GM18519 (cell line): ENCODE measurements around the gene CTDNEP1.
"Not testable (repeated sequence)": the region's sequence is repeated elsewhere in the genome, so short reads cannot be mapped to it uniquely, and the experiment has no call there.

Experiments used
- ATAC-seq: cut with Tn5 transposase; IDR thresholded peaks from one replicate; pipeline ENCODE4 v1.9.1; 2021; ENCODE audit warnings: mild to moderate bottlenecking, moderate library complexity; ENCODE audit not compliant: unreplicated experiment, low FRiP score

CTDNEP1 gene

DNA sequence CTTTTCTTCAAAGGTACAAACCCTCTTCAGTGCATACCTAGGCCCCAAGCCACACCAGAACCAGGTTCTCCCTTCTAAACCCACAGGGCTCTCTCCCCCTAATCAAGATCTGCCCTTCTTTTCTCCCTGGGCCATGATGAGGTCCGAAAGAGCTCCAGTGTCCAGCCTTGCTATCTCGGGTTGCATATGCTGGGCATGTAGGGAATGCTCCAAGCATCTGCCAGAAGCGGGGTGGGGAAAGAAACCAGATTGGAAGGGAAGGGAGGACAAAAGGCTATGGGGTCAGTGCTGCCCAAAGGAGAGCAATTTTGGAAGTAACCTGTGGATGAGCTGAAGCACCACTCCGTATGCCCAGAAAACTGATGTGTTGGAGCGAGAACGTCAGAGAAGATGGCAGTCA is 2.3 kb downstream of the CTDNEP1 start:
- no peak for ATAC-seq

DNA sequence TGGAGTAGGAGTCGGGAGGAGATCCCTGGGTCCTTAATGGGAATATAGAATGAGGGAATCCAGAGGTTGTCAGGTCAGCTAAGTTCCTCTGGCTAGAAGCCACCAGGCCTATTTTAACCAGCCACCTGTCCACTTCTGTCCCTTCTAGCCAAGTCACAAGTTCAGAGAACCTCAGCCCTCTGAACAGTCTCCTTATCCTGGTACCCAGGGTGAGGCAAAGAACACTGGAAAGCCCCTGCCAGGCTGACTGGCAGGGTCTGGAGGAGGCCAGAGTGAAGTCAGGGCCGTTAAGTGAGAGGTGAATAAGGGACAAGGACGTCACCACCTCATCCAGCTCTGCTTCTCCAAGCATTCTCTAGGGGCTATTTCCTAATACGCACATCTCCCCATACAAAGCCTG is 2.7 kb downstream of the CTDNEP1 start:
- no peak for ATAC-seq

DNA sequence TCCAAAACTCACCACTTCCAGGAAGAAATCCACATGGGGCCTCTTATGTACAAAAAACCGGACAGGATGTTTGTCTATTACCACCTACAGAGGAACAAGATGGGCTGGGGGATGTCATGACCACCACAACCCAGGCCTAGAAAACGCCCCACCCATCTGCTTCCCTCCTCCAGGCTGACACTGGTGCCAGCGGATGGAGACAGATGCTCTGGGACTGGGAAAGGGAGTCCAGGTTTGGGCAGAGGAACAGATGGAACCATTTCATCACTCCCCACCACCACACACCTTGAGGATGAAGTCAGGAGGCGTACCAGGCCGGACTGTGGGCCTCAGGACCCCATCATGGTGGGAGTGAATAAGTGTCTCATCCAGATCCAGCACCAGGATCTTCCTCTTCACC is 4.8 kb downstream of the CTDNEP1 start:
- ATAC-seq = no peak

DNA sequence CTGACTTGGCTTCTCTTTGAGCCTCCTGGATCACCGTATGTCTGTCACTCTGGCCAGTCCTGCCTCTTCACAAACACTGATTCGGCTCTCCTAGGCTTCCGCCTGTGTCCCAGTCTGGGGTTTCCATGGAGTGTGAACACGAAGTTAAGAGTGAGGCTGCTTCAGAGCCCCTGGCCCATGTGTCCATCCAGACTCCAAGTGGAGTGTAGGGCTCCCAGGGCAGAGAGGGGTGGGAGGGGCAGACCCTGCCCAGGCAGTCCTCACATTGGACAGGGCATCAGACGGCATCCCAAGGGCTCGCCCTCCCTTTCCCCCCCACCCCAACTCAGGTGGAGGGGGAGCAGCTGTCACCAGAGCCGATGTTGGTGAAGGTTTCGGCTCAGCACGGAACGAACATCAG is 7.7 kb downstream of the CTDNEP1 start:
- not testable (repeated sequence) for ATAC-seq

DNA sequence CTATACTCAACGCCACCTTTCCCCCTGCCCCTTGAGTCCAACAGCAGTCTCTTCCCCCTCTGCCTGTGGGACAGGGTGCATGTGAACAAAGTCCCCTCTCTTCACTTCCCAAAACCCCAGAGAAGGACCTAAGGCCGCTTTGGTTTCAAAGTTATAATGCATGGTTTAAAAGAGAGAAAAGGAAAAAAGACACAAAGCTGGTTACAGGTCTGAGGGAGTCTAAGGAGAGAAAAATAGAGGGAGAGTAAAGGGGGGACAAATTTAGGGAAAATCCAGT is 8.1 kb downstream of the CTDNEP1 start:
- no peak for ATAC-seq

DNA sequence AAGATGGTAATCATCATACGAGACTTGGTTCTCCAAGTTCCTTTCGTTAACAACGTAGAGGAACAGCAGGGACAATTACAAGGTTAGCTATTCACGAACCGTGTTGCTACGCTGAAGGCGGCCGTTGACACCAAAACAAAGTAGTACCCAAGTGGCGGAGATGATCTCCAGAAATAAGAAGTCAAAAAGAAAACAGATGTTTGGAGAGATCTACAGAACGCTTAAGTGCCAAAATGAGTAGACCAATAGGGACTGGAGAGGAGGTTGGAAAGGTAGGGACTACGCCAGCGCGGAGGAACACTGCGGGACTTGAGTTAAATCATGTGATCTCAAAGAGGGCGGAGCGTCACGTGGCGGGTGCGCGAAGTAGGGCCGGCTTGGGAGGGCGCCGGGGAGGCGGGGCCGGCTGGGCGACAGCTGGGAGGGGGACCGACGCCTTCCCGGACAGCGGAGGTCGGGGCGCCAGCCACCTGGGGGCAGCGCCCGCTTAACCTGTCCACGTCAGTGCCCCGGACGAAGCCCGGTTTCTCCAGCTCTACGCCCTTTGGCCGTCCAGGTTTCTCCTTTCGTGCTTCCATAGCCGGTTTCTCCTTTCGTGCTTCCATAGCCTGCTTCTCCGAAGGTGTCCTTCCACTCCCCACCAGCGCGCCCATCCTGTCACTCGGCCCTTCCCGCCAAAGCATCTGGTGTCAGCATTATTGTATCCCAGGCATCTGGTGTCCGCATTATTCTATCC is 8.6 kb downstream of the CTDNEP1 start:
- peak; percentile 27 for ATAC-seq

DNA sequence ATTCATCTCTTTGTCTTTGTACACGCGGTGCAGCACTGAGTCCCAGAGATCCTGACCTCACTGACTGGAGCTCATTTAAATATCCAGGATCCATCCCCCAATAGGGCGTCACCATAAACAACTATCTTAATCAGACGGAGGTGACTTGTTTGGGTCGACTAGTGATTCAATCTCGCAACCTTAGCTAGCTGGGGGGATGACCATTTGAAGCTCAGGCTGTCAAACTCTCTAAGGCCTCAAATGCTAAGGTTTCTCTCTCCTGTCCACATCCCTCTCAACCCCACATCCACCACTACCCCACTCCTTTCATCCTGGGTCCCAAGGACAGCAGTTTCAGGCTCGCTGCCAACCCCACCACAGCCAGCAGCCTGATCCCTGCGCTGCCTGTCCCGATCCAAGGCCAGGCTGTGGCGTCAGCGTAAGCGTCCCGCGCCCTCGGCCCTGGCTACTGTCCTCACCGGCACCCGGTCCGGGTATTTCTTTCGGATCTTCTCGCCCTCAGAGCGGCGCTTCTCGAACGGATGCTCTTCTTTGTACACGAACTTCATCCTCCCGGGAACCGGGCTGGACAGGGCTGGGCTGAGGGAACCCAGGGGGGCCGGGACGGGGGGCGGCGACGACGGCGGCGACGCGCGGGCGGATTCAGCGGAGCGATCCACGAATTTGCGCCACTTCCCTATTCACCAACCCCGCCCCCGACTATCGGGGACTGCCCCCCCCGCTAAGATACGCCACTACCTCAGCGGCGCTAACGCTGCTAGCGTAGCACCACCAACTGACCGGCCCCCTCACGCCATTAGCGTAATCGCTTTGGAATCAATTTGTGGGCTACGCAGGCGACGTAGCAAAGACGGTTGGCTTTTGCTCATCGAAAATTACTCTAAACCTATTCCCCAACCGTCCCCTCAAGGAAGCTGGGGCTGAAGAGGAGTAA is 9.5 kb downstream of the CTDNEP1 start, which contains the start of gene GABARAP:
TSS of gene GABARAP (minus strand) at position 667 of the 934 bp plus-strand sequence. CDS start at position 548, 119 bp downstream.
- peak; percentile 22 for ATAC-seq

DNA sequence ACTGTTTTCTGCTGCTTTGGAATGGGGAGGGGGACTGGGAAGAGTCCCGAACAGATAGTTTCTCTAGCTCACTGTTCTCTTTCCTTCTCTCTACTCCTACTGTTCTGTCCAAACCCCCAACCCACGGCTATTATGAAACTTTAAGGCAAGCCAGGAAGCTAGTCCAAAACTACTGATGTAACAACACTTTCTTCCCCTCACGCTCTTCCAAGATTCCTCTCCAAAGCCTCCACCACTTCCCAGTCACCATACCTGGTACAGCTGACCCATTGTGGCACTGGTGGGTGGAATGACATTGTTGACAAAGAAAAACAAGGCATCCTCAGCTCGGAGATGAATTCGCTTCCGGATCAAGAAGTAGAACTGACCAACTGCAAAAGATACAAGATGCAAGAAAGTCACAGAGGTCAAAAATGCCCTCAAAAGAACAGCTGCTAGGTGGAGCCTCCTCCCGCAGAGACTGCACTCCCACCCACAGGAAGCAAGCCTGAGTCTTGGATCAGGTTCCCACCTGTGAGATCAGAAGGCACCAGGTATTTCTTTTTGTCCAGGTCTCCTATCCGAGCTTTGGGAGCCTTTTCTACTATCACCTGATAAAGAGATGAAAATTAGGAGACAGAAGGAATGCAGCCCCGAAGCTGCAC is 10.3 kb downstream of the CTDNEP1 start:
- ATAC-seq = no peak

DNA sequence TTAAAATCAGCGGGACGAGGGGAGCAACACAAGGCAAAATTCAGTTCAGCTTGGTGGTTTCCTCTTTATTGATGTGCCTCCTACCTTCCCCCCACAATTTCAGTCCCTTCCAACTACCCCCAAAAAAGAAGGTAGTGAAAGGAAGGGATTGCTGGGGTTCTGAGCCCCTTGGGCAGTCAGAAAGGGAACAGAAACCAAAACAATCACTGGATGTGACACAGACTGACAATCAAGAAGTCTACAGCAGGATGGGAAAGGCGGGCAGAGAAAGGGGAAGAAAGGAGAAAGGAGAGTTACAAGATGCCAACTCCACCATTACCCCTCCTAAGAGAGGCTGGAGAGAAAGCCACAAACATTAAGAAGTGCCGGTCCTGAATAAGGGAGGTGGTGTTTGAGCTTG is 11.2 kb downstream of the CTDNEP1 start:
- no peak for ATAC-seq

DNA sequence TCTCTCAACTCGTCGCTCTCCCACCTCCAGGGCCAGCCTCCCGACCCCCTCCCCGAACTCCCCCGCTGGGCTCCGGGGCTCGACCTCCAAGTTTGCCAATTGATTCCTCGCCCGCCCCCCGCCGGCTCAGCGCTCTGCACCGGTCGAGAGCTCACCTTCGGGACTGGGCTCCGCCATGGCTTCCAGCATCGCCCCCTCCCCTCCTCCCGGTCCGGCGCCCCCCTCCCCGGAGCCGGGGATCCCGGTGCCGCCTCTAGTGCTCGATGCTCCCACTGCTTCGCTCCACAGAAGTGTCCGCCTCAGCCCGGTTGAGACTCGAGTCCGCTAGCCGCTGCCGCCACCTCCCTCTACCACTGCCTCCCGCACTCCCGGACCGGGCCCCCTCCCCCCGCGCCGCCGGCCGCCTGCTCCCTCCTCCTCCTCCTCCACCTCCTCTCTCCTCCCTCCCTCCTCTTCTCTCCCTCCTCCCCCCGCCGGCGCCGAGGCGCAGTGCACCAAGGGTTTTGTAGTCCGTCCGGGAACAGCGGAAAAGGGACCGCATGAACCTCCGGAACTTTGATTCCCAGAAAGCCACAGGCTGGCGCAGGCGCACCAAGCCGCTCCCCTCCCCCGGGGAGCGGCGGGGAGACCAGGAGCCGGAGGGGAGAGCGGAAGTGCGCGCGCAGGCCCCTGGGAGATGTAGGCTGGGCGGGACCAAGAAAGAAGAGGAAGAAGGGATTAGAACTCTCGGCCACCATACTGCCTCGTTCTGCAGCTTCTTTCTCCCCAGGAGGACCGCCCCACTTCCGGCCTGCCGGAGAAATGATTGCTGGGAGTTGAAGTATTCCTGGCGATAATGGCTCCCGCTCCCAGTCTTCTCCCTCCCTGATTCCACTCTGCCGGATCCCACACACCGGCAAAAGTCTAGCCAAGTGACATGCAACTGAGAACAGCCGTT is 12.2 kb downstream of the CTDNEP1 start, which contains the start of gene PHF23:
TSS of gene PHF23 (minus strand) at position 367 of the 937 bp plus-strand sequence. CDS start at position 189, 178 bp downstream.
- no peak for ATAC-seq

DNA sequence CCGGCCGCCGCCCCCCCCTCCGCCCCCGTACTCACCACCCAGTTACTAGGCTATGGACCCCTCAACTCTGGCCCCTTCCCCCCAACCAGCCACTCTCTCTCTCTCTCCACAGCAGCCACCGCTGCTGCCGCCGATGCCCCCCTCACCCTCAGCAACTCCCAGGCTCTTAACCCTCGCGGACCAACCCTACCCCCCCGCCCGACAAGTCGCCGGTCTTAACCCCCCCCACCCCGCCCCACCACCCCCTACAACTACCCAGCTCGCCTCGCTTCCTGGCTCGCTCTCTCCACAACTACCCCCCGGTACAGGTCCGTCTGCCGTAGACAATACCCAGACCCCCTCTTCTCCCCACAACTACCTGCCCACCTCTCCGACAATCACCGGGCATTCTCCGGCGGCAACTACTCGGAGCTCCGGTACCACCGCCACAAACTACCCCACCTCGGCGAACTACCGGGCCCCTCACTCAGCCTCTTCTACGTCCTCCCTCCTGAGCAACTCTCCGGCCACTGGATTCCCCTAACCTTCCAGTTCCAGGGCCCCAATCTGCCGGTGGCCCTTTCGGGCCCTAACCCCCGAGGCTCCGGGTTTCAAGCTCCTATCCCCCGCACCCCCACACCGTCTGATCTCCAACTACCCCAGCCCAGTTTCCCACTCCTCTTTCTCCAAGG is 13.0 kb downstream of the CTDNEP1 start:
- no peak for ATAC-seq

DNA sequence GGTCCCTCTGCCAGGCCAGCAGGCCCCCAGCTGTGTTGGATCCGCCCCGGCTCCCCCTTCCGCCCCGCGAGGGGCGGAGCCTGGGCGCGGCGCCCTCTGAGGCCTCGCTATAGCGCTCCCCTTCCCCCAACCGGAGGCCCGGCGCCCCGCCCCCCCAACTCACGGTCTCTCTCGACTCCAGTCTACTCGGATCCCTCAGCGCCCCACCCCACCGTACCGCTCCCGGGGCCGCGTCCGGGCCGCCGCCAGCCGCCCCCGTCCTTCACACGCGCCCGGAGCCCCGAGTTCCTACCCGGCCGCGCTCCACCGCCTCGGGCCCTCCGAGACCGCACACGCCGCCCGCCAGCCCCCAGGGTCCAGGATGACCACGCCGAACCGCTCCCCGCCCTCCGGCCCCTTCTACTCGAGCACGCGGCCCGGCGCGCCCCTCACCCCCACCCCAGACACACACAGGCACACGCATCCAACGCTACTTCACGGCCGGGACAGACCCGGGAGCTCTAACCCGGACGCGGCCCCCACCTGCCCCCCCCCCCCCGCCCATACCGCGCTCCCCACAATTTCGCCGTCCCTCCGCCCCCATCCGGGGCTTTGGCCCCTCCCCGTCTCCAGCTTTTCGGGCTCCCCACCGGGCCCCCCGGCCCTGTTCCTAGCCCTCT is 13.6 kb downstream of the CTDNEP1 start:
- ATAC-seq = no peak

DNA sequence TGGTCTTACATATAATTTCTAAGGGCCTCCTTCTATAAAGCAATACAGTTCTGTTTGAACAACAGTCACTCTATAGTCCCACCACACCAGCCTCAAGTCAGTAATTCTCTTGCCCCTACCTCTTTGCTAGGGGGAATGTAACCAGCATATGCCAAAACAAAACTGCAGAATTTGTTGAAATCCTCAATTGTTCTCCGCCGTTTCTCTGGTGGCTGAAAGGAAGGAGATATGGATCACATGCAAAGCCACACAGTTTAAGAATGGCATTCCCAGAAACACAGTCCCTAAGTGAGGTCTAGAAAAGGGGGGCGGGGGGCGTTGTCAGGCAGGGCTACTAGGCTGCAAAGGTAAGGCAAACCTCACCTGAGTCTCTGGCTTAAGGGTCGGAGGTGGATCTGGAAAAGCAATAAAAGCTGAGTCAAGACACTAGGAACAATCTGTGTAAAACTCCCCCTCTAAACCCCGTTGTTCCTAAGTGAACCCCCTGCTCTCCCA is 14.2 kb downstream of the CTDNEP1 start:
- no peak for ATAC-seq

DNA sequence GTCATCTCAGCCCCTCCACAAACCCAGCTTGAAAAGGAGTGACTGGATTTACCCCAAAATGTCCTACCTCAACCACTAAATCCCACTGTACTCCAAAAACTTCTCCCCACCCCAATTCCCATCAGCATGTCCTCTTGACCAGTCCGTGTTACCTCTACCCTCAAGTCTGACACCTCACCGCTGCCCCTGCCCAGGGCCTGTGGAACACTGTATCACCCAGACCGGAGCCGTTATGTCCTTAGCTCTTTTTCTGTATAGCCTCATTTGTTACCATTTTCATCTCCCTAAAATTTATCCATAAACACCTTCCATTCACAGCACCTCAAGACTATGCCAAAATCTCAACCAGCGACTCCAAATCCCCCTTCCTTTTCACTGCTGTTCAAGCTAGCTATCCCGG is 14.7 kb downstream of the CTDNEP1 start:
- no peak for ATAC-seq

DNA sequence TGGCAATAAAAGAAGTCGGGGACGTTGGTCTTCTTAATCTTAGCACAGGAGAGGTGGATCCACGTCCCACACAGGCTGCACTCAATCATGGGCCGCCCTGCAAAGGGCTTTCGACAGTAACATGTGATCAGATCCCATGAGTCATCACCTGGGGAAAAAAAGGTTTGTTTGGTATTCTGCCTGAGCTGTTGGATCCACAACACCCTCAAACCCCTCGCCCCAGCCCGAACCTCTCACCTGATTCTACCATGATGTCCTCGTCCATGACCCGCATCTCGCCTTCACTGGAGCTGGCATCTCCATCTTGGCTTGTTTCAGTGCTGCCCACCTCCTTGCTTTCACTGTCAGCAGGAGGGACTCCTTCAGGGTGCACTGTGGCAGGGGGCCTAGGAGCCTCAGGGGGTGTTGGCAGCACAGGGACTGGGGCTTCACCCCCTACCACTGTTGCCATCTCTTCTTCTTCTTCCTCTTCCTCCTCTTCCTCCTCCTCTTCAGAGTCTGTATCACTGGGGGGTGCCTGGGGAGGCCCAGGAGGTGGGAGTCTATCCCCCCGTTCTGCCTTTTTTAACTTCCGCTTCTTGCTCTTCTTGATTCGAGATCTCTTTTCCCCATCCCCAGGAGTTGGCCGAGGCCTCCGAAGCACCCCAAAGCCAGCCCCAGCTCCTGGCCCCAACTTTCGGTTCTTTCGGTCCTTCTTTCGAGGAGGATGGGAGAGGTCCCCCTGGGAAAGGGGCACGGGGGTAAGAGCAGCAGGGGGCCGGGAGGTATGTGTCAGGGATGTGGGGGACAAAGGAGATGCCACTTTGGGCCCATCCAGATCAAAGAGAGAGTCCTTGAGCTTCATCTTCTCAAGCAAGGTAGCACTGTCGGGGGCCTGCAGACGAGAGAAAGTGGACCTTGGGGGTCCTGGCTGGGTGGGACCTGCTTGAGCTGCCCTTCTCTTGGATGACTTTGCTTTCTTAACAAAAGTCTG is 15.6 kb downstream of the CTDNEP1 start:
- ATAC-seq = no peak

DNA sequence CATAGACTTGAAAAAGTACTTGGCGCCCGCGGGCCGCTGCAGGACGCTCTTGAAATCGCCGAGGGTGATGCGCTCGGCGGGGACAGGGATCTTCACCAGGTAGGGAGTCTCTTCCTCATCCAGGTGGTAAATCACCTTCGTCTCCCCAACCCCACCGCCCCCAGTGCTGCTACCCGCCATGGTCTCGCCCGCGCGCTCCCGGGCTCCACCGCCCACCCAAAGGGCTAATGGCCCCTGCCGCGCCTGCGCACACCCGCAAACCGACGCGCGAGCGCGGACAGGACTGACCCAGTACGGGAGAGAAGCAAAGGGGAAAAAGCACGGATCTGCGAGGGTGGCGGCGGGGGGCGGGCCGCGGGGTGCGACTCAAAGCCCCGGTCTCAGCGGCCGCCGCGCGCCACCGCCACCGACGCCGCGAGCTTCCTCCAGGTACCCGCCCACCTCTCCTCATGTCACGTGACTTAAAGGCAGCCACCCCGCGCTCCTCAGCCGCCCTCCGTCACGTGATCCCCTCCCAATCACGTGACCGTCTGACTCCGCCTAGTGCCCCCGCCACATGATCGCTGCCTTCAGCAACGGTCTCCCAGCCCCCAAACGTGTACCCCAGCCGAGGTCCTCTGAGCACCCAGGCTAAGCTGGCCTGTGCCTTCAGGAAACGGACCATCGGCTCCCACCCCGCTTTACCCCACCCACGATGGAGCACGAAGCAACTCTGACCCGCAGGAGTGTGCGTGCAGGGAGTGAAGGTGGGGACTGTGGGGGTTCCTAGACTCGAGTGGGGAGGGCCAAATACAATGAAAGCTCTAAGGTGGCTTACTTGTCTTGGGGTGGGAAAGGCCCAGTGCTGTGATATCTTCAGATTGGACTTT is 17.2 kb downstream of the CTDNEP1 start, which contains the start of gene DVL2:
TSS of gene DVL2 (minus strand) at position 435 of the 869 bp plus-strand sequence. CDS start at position 180, 255 bp downstream.
- peak; percentile 36 for ATAC-seq

DNA sequence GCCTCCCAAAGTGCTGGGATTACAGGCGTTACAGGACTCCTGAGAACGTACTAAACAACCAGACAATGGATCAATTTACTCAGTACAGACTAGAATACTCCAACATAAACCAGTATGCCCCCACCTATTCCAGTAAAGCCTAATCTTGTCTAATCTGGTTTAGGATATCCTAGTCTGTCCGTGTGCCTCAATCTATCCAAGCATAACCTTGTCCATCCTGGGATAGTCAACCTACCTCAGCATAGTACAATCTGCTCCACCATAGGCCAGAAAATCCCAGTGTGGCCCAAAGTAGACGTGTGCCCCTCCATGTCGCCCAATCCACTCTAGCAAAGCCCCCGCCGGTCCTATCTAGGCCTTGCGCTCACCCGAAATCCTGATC is 17.8 kb downstream of the CTDNEP1 start:
- peak; percentile 7 for ATAC-seq
